ENCODE results near the gene COL3A1. TPM values are rescaled to one million over a fixed set of nuclear protein-coding genes. Genes with fewer than 3 reads are reported as not detected.

Gene COL3A1
- over 10,000 TPM in 1 of 4 donors, 100 to 1,000 TPM in 3; 113 to 22,387 (median 426) TPM for total RNA-seq

- intact Hi-C loops (cut with DNase I; ENCODE audit: low total_unique reads) = loop anchor here (10.0 kb wide), 2 partner anchors 189 to 449 kb away; no protein-coding TSS in a partner anchor
- H3K4me1 ChIP-seq = peaks cover 0 to 4% of the 10 kb centered on the region in 2 donors
- H3K4me3 ChIP-seq = peak within 1 kb of the TSS; percentile 49 to 58
- peak within 1 kb of the TSS; percentile 88 to 95 for H3K27ac ChIP-seq
- peak; percentile 56 to 60 for DNase-seq
- H3K9me3 ChIP-seq = no peaks in the 10 kb centered on the region
- H3K36me3 ChIP-seq = no peaks in the 10 kb centered on the region
- TF ChIP-seq CTCF (IDR thresholded peaks at IDR 0.05) (no peak), POLR2A (IDR thresholded peaks at IDR 0.05) (peak; percentile 18 to 33)
- H3K27me3 ChIP-seq = no peaks in the 10 kb centered on the region
These were observed at the start of gene COL3A1 for GRCh38 chr2:188974164-188974563. TSS of gene COL3A1 (plus strand) at chr2:188974373. CDS start at chr2:188974490, 117 bp downstream.

GRCh38 chr2:188928643-188929042 lies 45.5 kb upstream of the COL3A1 start:
- Histone ChIP-seq H3K4me1 (no peaks in the 10 kb centered on the region), H3K4me3 (no peak overlapping the region), H3K27me3 (no peaks in the 10 kb centered on the region), H3K27ac (no peak overlapping the region), H3K9me3 (peaks cover 0 to 6% of the 10 kb centered on the region in 2 donors), H3K36me3 (no peaks in the 10 kb centered on the region)
- intact Hi-C loops (cut with DNase I; ENCODE audit: low total_unique reads) = no loop called here
- no peak for TF ChIP-seq POLR2A (IDR thresholded peaks at IDR 0.05)
- TF ChIP-seq CTCF (IDR thresholded peaks at IDR 0.05) = no peak
- DNase-seq = no peak

- no peak for DNase-seq
- intact Hi-C loops (cut with DNase I; ENCODE audit: low total_unique reads) = no loop called here
- H3K36me3 ChIP-seq = no peaks in the 10 kb centered on the region
- H3K4me1 ChIP-seq = no peaks in the 10 kb centered on the region
- no peak overlapping the region for H3K27ac ChIP-seq
- TF ChIP-seq CTCF (IDR thresholded peaks at IDR 0.05) (no peak), POLR2A (IDR thresholded peaks at IDR 0.05) (no peak)
- peaks cover 0 to 6% of the 10 kb centered on the region in 2 donors for H3K9me3 ChIP-seq
- no peak overlapping the region for H3K4me3 ChIP-seq
- no peaks in the 10 kb centered on the region for H3K27me3 ChIP-seq
These were observed 42.8 kb upstream of the COL3A1 start for GRCh38 chr2:188931361-188931760.

GRCh38 chr2:188937228-188938220 lies 36.6 kb upstream of the COL3A1 start:
- Histone ChIP-seq H3K4me3 (no peak overlapping the region), H3K27ac (peak overlapping the region; percentile 36 to 38), H3K27me3 (no peaks in the 10 kb centered on the region), H3K36me3 (no peaks in the 10 kb centered on the region), H3K4me1 (peaks cover 0 to 7% of the 10 kb centered on the region in 2 donors), H3K9me3 (no peaks in the 10 kb centered on the region)
- intact Hi-C loops (cut with DNase I; ENCODE audit: low total_unique reads) = no loop called here
- TF ChIP-seq CTCF (IDR thresholded peaks at IDR 0.05) = no peak
- no peak for TF ChIP-seq POLR2A (IDR thresholded peaks at IDR 0.05)
- DNase-seq = no peak

GRCh38 chr2:188940171-188940570 lies 34.0 kb upstream of the COL3A1 start:
- no peak overlapping the region for H3K4me3 ChIP-seq
- H3K27me3 ChIP-seq = no peaks in the 10 kb centered on the region
- intact Hi-C loops (cut with DNase I; ENCODE audit: low total_unique reads) = no loop called here
- TF ChIP-seq CTCF (IDR thresholded peaks at IDR 0.05) (no peak), POLR2A (IDR thresholded peaks at IDR 0.05) (no peak)
- no peaks in the 10 kb centered on the region for H3K36me3 ChIP-seq
- peak overlapping the region; percentile 64 to 69 for H3K27ac ChIP-seq
- no peaks in the 10 kb centered on the region for H3K9me3 ChIP-seq
- peak; percentile 34 to 38 for DNase-seq
- H3K4me1 ChIP-seq = peaks cover 0 to 7% of the 10 kb centered on the region in 2 donors

Measured in uterus (tissue), 4 donors.